HG03469 (cell line): ENCODE data around the gene TYW1.
"Not testable (repeated sequence)": the region's sequence is repeated elsewhere in the genome, so short reads cannot be mapped to it uniquely, and the experiment has no call there.

Experiments used
- ATAC-seq: cut with Tn5 transposase; IDR thresholded peaks from one replicate; pipeline ENCODE4 v1.9.1; 2021; ENCODE audit warnings: mild to moderate bottlenecking, moderate library complexity, moderate number of reproducible peaks; ENCODE audit not compliant: unreplicated experiment

Gene TYW1

DNA sequence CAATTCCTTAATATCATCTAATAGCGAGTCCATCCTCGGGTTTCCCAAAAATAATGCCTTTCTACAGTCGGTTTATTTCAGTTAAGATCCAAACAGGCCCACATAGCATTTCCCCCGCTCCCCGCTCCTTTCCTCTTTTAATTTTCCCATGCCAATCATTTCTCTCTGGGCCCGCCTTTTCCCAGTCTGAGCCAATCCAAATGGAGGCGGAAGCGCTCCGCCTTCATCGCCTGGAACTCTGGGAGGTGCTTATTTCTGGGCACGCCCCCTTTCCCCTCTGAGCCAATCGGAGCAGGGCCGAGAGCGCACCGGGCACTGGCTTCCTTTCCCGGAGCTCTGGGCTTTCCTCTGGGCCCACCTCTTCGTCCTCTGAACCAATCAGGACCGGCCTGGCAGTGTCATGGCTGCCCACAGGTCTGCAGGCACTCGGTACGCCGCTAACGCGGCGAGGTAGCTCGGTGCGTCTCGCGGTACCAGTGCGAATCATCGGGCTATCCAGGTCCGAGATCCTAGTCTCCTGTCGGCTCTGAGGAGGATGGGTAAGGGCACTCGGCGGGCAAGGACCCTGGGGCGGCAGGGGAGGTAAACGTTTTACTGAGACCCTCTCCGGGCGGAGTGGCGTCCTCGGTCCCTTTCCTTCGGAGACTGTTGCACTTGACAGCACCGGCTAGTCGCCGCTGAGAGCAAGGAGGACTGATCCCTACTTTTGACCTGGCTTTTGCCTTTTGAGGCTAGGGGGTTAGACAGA is at the start of gene TYW1:
TYW1 (plus strand) TSS at position 390 of the 748 bp plus-strand sequence; CDS start at position 536, 146 bp downstream.
- ATAC-seq = peak; percentile 74

- no peak for ATAC-seq
Observed at GRCh38 chr7:66948480-66949109, 48.0 kb upstream of the TYW1 start.

- ATAC-seq = no peak
Observed at GRCh38 chr7:66950311-66950710, 46.3 kb upstream of the TYW1 start.

GRCh38 chr7:66950763-66951162 is 45.9 kb upstream of the TYW1 start:
- ATAC-seq = no peak

DNA sequence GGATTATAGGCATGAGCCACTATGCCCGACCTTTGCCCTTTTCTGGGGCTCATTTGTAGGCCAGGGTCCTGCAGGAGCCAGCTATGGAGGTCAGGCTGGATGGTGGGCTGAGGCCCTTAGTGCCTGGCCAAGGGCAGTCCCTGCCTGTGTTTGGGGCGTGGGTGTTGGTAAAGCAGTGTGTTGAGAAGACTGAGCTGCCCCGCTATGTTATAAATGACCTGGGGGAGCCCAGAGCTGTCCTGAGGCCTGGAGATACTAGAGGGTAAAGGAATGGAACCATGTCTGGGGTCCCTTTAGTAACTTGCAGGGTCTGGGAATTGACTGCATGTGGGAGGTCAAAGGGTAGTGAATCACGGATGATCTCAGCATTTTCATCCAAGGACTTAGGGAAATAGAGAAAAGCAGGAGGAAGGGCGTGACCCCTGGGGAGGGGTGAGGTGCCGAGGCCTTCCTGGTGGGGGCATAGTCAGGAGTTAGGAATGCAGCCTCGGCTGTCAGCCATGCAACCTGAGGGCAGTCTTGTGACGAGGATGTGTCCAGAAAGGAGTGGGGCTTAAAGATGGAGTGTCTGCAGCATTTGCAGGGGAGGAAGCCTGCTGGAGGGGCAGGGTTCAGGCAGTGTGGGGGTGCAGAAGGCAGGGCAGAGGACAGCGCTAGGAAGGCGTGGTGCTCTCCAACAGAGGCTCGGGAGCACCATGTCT is 44.1 kb upstream of the TYW1 start:
- ATAC-seq = no peak

GRCh38 chr7:66953044-66953427 is 43.6 kb upstream of the TYW1 start:
- ATAC-seq = no peak

GRCh38 chr7:66957595-66958290 is 38.9 kb upstream of the TYW1 start:
- ATAC-seq = no peak

GRCh38 chr7:66958538-66959350 is 37.9 kb upstream of the TYW1 start:
- ATAC-seq = no peak

DNA sequence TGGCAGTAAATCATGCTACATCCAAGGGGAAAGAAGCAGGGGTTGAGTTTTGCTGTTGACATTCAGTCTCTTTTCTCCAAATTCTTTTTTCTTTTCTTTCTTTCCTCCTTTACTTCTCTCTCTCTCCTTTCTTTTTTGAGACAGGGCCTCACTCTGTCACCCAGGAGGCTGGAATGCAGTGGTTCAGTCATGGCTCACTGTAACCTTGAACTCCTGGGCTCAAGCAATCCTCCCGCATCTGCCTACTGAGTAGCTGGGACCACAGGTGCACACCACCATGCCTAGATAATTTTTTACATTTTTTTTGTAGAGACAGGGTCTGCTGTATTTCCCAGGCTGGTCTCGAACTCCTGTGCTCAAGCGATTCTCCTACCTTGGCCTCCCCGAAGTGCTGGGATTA is 36.4 kb upstream of the TYW1 start:
- no peak for ATAC-seq

GRCh38 chr7:66961096-66961495 is 35.5 kb upstream of the TYW1 start:
- no peak for ATAC-seq

GRCh38 chr7:66964411-66964810 is 32.2 kb upstream of the TYW1 start:
- no peak for ATAC-seq

- no peak for ATAC-seq
Observed at GRCh38 chr7:66967029-66967428, 29.6 kb upstream of the TYW1 start.

GRCh38 chr7:66969001-66969400 is 27.6 kb upstream of the TYW1 start:
- not testable (repeated sequence) for ATAC-seq

GRCh38 chr7:66970310-66970709 is 26.3 kb upstream of the TYW1 start:
- no peak for ATAC-seq

DNA sequence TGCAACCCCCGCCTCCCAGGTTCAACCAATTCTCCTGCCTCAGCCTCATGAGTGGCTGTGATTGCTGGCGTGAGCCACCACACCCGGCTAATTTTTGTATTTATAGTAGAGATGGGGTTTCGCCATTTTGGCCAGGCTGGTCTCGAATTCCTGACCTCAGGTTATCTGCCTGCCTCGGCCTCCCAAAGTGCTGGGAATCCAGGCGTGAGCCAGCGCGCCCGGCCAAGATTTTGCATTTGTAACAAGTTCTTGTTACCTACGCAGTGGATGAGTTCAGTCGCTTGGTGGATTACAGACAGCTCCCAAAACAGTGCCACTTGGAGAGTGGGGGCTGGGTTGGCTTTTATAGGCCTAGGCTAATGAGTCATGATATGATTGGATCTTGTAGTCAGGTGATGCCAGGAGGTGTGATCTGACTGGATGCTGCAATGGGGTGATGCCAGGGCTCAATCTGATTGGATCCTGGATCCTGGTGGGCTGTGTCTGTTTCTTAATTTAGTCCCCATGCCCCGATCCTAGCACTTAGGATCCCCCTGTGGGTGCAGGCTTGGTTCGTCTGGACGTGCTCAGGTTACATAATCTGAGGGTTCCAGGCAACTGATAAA is 21.5 kb upstream of the TYW1 start:
- no peak for ATAC-seq

DNA sequence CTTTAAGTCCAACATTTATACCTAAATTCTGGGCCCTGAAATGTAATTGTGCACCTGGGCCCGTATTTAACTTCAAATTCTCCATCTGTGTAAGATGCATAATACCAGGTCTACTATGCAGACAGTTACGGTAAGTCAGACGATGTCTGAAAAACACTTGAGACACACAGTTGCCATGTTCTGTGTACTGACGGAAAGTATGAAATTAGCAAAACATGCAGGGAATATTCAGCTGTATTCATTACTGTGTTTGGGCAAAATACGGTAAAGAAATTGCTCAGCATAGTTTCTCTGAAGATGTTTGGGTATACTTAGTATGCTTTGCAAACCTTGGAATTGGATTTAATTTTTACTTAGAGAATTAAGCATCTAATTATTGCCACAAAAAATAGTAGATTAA is 18.3 kb upstream of the TYW1 start:
- ATAC-seq = not testable (repeated sequence)

GRCh38 chr7:66979013-66979412 is 17.6 kb upstream of the TYW1 start:
- not testable (repeated sequence) for ATAC-seq

- ATAC-seq = not testable (repeated sequence)
Observed at GRCh38 chr7:66980336-66980735, 16.3 kb upstream of the TYW1 start.

GRCh38 chr7:66989552-66989951 is 7.1 kb upstream of the TYW1 start:
- not testable (repeated sequence) for ATAC-seq

DNA sequence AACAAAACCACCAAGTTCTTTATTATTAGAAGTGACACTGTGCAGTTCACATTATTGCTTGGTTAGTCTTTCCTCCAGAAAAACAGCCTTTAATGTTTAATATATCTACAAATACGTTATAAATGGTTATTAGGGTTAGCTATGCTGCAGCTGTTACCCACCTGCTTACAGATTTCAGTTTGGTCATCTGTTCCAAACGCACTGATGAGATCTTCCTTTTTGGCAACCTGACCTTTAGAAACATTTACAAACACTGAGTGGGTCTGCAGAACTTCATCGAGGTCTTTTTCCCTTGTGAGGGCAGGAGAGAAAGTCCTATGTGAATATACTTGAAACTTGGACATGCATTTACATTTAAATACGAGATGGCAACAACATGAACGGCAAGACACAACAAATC is 2.6 kb upstream of the TYW1 start:
- ATAC-seq = not testable (repeated sequence)
